ENCODE data around the gene HIBADH.

Gene HIBADH

GRCh38 chr7:27662490-27663205 is at the start of gene HIBADH:
Gene HIBADH, minus strand, starts transcription at chr7:27662883. Its CDS starts 95 bp downstream, at chr7:27662788.
- DNase-seq: peak; percentile 98 to 100 (median 99)

GRCh38 chr7:27712217-27712616 is 49.5 kb upstream of the HIBADH start:
- DNase-seq: no peak

- no peak for DNase-seq
These were observed 46.7 kb upstream of the HIBADH start for GRCh38 chr7:27709137-27710075.

GRCh38 chr7:27708485-27708884 is 45.8 kb upstream of the HIBADH start:
- no peak for DNase-seq

- DNase-seq: no peak
These were observed 42.5 kb upstream of the HIBADH start for GRCh38 chr7:27705200-27705594.

- no peak for DNase-seq
These were observed 41.9 kb upstream of the HIBADH start for GRCh38 chr7:27704422-27705199.

- no peak for DNase-seq
These were observed 40.5 kb upstream of the HIBADH start for GRCh38 chr7:27703181-27703580.

- no peak for DNase-seq
These were observed 37.8 kb upstream of the HIBADH start for GRCh38 chr7:27700501-27700900.

- no peak for DNase-seq
These were observed 37.1 kb upstream of the HIBADH start for GRCh38 chr7:27699751-27700150.

- DNase-seq: no peak
These were observed 35.3 kb upstream of the HIBADH start for GRCh38 chr7:27697861-27698430.

GRCh38 chr7:27695096-27695495 is 32.4 kb upstream of the HIBADH start:
- no peak for DNase-seq

GRCh38 chr7:27693794-27694193 is 31.1 kb upstream of the HIBADH start:
- no peak for DNase-seq

GRCh38 chr7:27690649-27691048 is 28.0 kb upstream of the HIBADH start:
- DNase-seq: no peak

- DNase-seq: peak in 2 of 3 experiments; percentile 29 to 62
These were observed 27.0 kb upstream of the HIBADH start for GRCh38 chr7:27689591-27690164.

- no peak for DNase-seq
These were observed 26.5 kb upstream of the HIBADH start for GRCh38 chr7:27689150-27689549.

GRCh38 chr7:27688646-27689045 is 26.0 kb upstream of the HIBADH start:
- no peak for DNase-seq

GRCh38 chr7:27688056-27688455 is 25.4 kb upstream of the HIBADH start:
- no peak for DNase-seq

GRCh38 chr7:27686315-27686714 is 23.6 kb upstream of the HIBADH start:
- no peak for DNase-seq

GRCh38 chr7:27685893-27686292 is 23.2 kb upstream of the HIBADH start:
- no peak for DNase-seq

- DNase-seq: no peak
These were observed 22.5 kb upstream of the HIBADH start for GRCh38 chr7:27685209-27685608.

- no peak for DNase-seq
These were observed 21.8 kb upstream of the HIBADH start for GRCh38 chr7:27684491-27684890.

GRCh38 chr7:27680610-27681009 is 17.9 kb upstream of the HIBADH start:
- no peak for DNase-seq

Measured in NCI-H1417 (cell line).